MM.1S (cell line): ENCODE data around the gene ULK4.

Experiments used
- DNase-seq: peaks from one replicate; pipeline ENCODE4 v3.0.0-alpha.2; 2015
- H2AFZ ChIP-seq: fragments of 300-600 bp; sonication (generic); 2 replicates; pipeline ENCODE4 v1.6.0; 2016; ENCODE audit warnings: antibody characterized with exemption, low read length
- H3F3A ChIP-seq: fragments of 300-600 bp; sonication (generic); 2 replicates; pipeline ENCODE4 v1.6.1; 2016; ENCODE audit warnings: mild to moderate bottlenecking, antibody characterized with exemption, low read length, moderate library complexity, mixed read lengths; ENCODE audit not compliant: insufficient read depth
- H3K27ac ChIP-seq: fragments of 300-600 bp; sonication (generic); 2 replicates; pipeline ENCODE4 v1.5.1; 2016; ENCODE audit warnings: mild to moderate bottlenecking, low read length
- H3K27me3 ChIP-seq: fragments of 300-600 bp; sonication (generic); replicated peaks from 2 replicates; pipeline ENCODE4 v1.6.0; 2016; ENCODE audit warnings: low read length; ENCODE audit not compliant: insufficient read depth
- H3K36me3 ChIP-seq: fragments of 300-600 bp; sonication (generic); replicated peaks from 2 replicates; pipeline ENCODE4 v1.6.1; 2016; ENCODE audit warnings: mild to moderate bottlenecking, low read length, mixed read lengths; ENCODE audit not compliant: insufficient read depth
- H3K4me1 ChIP-seq: fragments of 300-600 bp; sonication (generic); 2 replicates; pipeline ENCODE4 v1.6.1; 2016; ENCODE audit warnings: low read length, mixed read lengths
- H3K4me2 ChIP-seq: fragments of 300-600 bp; sonication (generic); 2 replicates; pipeline ENCODE4 v1.6.0; 2016; ENCODE audit warnings: low read depth, low read length
- H3K4me3 ChIP-seq: fragments of 300-600 bp; sonication (generic); 2 replicates; pipeline ENCODE4 v1.5.1; 2016; ENCODE audit warnings: low read length, mixed read lengths
- H3K79me2 ChIP-seq: fragments of 300-600 bp; sonication (generic); 2 replicates; pipeline ENCODE4 v1.6.1; 2016; ENCODE audit warnings: mixed run types, low read length, mixed read lengths
- H3K9ac ChIP-seq: fragments of 300-600 bp; sonication (generic); 2 replicates; pipeline ENCODE4 v1.6.1; 2016; ENCODE audit warnings: low read length, mixed read lengths
- H3K9me2 ChIP-seq: fragments of 300-600 bp; sonication (generic); replicated peaks from 2 replicates; pipeline ENCODE4 v1.6.1; 2016; ENCODE audit warnings: mild to moderate bottlenecking, low read length, mixed read lengths; ENCODE audit not compliant: insufficient read depth
- H3K9me3 ChIP-seq: fragments of 300-600 bp; sonication (generic); replicated peaks from 2 replicates; pipeline ENCODE4 v1.6.1; 2016; ENCODE audit warnings: mild to moderate bottlenecking, low read length, mixed read lengths; ENCODE audit not compliant: insufficient read depth
- H4K20me1 ChIP-seq: fragments of 300-600 bp; sonication (generic); 2 replicates; pipeline ENCODE4 v1.6.1; 2016; ENCODE audit warnings: mild to moderate bottlenecking, low read length, moderate library complexity, mixed read lengths; ENCODE audit not compliant: insufficient read depth
- EZH2 ChIP-seq: fragments of 300-600 bp; sonication (generic); optimal IDR thresholded peaks from 2 replicates; pipeline ENCODE3; 2017; ENCODE audit warnings: low read depth, mild to moderate bottlenecking, antibody characterized with exemption, low read length, mixed read lengths
- EZH2phosphoT487 ChIP-seq: fragments of 300-600 bp; sonication (generic); IDR thresholded peaks from 2 replicates; pipeline ENCODE4 v1.6.1; 2018; ENCODE audit warnings: antibody characterized with exemption, low read length
- TF ChIP-seq, protein P1 (sequence below): fragments of 300-600 bp; sonication (generic); IDR thresholded peaks from 2 replicates; pipeline ENCODE4 v1.5.1; 2016; ENCODE audit warnings: antibody characterized with exemption, low read length, mixed read lengths

ULK4 gene

DNA sequence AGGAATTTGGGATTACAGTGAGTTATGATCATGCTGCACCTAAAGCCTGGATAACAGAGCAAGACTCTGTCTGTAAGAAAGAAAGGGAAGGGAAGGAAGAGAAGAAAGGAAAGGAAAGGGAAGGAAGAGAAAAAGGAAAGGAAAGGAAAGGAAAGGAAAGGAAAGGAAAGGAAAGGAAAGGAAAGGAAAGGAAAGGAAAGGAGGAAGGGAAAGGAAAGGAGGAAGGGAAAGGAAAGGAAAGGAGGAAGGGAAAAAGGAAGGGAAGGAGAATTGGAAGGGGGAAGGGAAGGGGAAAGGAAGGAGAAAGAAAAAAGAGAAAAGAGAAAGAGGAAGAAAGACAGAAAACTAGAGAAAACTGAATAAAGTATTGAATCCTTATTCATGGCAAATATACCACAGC is 359.8 kb downstream of the ULK4 start:
- no peak overlapping the region for H3K27ac ChIP-seq
- H3K4me1 ChIP-seq: peaks cover 4% of the 10 kb centered on the region

DNA sequence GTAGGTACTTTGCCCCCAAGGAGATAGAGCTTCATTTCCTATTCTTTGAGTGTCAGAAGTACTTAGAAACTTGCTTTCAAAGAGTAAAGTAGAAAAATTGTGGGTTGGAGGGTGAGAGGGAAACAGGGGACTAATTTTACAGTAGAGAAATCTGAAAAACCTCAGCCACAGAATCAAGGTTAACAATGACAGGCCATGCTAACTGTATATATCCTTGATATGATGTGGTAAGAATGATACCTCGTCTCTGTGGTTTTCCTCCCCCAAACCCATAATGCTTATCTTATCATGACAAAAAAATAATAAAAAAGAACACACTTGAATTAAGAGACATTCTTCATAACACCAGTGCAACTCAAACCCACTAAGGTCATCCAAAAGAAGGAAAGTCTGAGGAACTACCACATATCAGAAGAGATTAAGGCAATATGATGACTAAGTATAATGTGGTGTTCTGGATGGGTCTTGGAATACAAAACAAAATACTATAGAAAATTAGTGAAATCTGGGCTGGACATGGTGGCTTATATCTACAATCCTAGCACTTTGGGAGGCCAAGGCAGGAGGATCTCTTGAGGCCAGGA is 360.4 kb downstream of the ULK4 start:
- H3K9ac ChIP-seq: no peak overlapping the region
- H3K9me3 ChIP-seq: no peaks in the 10 kb centered on the region
- H3K36me3 ChIP-seq: no peaks in the 10 kb centered on the region
- peaks cover 4% of the 10 kb centered on the region for H3K4me1 ChIP-seq
- no peak overlapping the region for H3K27ac ChIP-seq
- H3K9me2 ChIP-seq: no peaks in the 10 kb centered on the region
- H4K20me1 ChIP-seq: no peaks in the 10 kb centered on the region
- H2AFZ ChIP-seq: no peak overlapping the region
- no peak for DNase-seq
- no peaks in the 10 kb centered on the region for H3K27me3 ChIP-seq
- TF ChIP-seq EZH2: no peak
- TF ChIP-seq, protein P1, sequence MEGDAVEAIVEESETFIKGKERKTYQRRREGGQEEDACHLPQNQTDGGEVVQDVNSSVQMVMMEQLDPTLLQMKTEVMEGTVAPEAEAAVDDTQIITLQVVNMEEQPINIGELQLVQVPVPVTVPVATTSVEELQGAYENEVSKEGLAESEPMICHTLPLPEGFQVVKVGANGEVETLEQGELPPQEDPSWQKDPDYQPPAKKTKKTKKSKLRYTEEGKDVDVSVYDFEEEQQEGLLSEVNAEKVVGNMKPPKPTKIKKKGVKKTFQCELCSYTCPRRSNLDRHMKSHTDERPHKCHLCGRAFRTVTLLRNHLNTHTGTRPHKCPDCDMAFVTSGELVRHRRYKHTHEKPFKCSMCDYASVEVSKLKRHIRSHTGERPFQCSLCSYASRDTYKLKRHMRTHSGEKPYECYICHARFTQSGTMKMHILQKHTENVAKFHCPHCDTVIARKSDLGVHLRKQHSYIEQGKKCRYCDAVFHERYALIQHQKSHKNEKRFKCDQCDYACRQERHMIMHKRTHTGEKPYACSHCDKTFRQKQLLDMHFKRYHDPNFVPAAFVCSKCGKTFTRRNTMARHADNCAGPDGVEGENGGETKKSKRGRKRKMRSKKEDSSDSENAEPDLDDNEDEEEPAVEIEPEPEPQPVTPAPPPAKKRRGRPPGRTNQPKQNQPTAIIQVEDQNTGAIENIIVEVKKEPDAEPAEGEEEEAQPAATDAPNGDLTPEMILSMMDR: no peak
- no peak for TF ChIP-seq EZH2phosphoT487
- H3K79me2 ChIP-seq: no peaks in the 10 kb centered on the region
- H3K4me3 ChIP-seq: no peak overlapping the region
- H3K4me2 ChIP-seq: no peak overlapping the region
- H3F3A ChIP-seq: no peaks in the 10 kb centered on the region

More for the DNA sequence above, 359.8 kb downstream of the ULK4 start:
- H3K27me3 ChIP-seq: no peaks in the 10 kb centered on the region
- H3F3A ChIP-seq: no peaks in the 10 kb centered on the region
- no peaks in the 10 kb centered on the region for H3K79me2 ChIP-seq
- no peak for DNase-seq
- no peaks in the 10 kb centered on the region for H3K36me3 ChIP-seq
- no peak overlapping the region for H2AFZ ChIP-seq
- H3K4me3 ChIP-seq: no peak overlapping the region
- no peaks in the 10 kb centered on the region for H3K9me3 ChIP-seq
- no peak overlapping the region for H3K4me2 ChIP-seq
- H4K20me1 ChIP-seq: no peaks in the 10 kb centered on the region
- TF ChIP-seq EZH2phosphoT487 (no peak), EZH2 (no peak)
- TF ChIP-seq, protein P1: no peak
- H3K9ac ChIP-seq: no peak overlapping the region
- H3K9me2 ChIP-seq: no peaks in the 10 kb centered on the region

DNA sequence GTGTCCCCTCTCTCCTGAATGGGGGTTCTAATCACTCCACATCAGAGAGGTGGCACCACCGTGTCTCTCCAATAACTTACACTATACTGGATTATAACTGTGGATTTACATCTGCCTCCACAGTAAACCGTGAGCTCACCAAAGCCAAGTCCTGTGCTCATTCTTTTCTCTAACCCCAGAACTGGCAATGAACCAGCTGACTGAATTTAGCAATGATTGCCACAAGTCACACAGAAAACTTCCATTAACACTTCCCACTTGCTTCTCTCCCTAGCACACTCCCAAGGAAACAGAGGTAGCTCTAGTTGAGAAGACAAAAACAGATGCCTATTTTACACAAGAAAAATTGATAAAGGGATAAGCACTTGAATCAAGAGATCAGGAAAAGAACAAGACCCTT is 361.3 kb downstream of the ULK4 start:
- no peaks in the 10 kb centered on the region for H3K27me3 ChIP-seq
- no peak for DNase-seq
- H3K9me3 ChIP-seq: no peaks in the 10 kb centered on the region
- H3K36me3 ChIP-seq: no peaks in the 10 kb centered on the region
- H3K79me2 ChIP-seq: no peaks in the 10 kb centered on the region
- no peak overlapping the region for H3K27ac ChIP-seq
- TF ChIP-seq EZH2phosphoT487: no peak
- TF ChIP-seq, protein P1: no peak
- TF ChIP-seq EZH2: no peak
- no peak overlapping the region for H3K9ac ChIP-seq
- H3K4me2 ChIP-seq: no peak overlapping the region
- H3K9me2 ChIP-seq: no peaks in the 10 kb centered on the region
- no peaks in the 10 kb centered on the region for H4K20me1 ChIP-seq
- H2AFZ ChIP-seq: no peak overlapping the region
- H3K4me1 ChIP-seq: peaks cover 4% of the 10 kb centered on the region
- H3F3A ChIP-seq: no peaks in the 10 kb centered on the region
- no peak overlapping the region for H3K4me3 ChIP-seq
